ENCODE data around the gene RAP1GAP2. TPM values are rescaled to one million over a fixed set of nuclear protein-coding genes. Genes with fewer than 3 reads are reported as not detected.
A peak's percentile ranks its signal among the peaks of the same experiment; 100 is the strongest.

RAP1GAP2 gene
- total RNA-seq, 1 experiment from 2014 or later, result 72.8 TPM

GRCh38 chr17:2786176-2786881 is 9.9 kb upstream of the RAP1GAP2 start (continued):
- no peak for TF ChIP-seq ARID4B (CRISPR knock-in tag; IDR thresholded peaks at IDR 0.05; ENCODE audit: borderline replicate concordance)
- TF ChIP-seq USF2 (CRISPR knock-in tag; IDR thresholded peaks at IDR 0.05), result 0 out of 2 replicates have a peak, but pooled peaks have one; percentile 6
- peak; percentile 76; the same call in 1 of the 2 replicates for TF ChIP-seq HMGXB4 (CRISPR knock-in tag; IDR thresholded peaks at IDR 0.05)
- peak; percentile 59; the same call in 1 of the 2 replicates for TF ChIP-seq FOXK1 (CRISPR knock-in tag; IDR thresholded peaks at IDR 0.05)
- TF ChIP-seq ETV6 (CRISPR knock-in tag; IDR thresholded peaks at IDR 0.05), result 0 out of 2 replicates have a peak, but pooled peaks have one; percentile 59
- TF ChIP-seq KAT7 (CRISPR knock-in tag; IDR thresholded peaks at IDR 0.05; ENCODE audit: borderline replicate concordance), result no peak
- TF ChIP-seq, protein P1, sequence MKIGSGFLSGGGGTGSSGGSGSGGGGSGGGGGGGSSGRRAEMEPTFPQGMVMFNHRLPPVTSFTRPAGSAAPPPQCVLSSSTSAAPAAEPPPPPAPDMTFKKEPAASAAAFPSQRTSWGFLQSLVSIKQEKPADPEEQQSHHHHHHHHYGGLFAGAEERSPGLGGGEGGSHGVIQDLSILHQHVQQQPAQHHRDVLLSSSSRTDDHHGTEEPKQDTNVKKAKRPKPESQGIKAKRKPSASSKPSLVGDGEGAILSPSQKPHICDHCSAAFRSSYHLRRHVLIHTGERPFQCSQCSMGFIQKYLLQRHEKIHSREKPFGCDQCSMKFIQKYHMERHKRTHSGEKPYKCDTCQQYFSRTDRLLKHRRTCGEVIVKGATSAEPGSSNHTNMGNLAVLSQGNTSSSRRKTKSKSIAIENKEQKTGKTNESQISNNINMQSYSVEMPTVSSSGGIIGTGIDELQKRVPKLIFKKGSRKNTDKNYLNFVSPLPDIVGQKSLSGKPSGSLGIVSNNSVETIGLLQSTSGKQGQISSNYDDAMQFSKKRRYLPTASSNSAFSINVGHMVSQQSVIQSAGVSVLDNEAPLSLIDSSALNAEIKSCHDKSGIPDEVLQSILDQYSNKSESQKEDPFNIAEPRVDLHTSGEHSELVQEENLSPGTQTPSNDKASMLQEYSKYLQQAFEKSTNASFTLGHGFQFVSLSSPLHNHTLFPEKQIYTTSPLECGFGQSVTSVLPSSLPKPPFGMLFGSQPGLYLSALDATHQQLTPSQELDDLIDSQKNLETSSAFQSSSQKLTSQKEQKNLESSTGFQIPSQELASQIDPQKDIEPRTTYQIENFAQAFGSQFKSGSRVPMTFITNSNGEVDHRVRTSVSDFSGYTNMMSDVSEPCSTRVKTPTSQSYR (CRISPR knock-in tag; IDR thresholded peaks at IDR 0.05), result no peak
- TF ChIP-seq, protein P2, sequence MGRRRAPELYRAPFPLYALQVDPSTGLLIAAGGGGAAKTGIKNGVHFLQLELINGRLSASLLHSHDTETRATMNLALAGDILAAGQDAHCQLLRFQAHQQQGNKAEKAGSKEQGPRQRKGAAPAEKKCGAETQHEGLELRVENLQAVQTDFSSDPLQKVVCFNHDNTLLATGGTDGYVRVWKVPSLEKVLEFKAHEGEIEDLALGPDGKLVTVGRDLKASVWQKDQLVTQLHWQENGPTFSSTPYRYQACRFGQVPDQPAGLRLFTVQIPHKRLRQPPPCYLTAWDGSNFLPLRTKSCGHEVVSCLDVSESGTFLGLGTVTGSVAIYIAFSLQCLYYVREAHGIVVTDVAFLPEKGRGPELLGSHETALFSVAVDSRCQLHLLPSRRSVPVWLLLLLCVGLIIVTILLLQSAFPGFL (CRISPR knock-in tag; IDR thresholded peaks at IDR 0.05; ENCODE audit: borderline replicate concordance), result no peak
- TF ChIP-seq ZNF425 (CRISPR knock-in tag; conservative IDR thresholded peaks at IDR 0.05), result no peak
- TF ChIP-seq, protein P3, sequence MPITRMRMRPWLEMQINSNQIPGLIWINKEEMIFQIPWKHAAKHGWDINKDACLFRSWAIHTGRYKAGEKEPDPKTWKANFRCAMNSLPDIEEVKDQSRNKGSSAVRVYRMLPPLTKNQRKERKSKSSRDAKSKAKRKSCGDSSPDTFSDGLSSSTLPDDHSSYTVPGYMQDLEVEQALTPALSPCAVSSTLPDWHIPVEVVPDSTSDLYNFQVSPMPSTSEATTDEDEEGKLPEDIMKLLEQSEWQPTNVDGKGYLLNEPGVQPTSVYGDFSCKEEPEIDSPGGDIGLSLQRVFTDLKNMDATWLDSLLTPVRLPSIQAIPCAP (CRISPR knock-in tag; IDR thresholded peaks at IDR 0.05), result no peak
- no peak for TF ChIP-seq NR3C1 (CRISPR knock-in tag; conservative IDR thresholded peaks at IDR 0.05; ENCODE audit: low read depth)
- no peak for TF ChIP-seq NR1H2 (CRISPR knock-in tag; IDR thresholded peaks at IDR 0.05)
- TF ChIP-seq JUN (CRISPR knock-in tag; IDR thresholded peaks at IDR 0.05), result no peak
- TF ChIP-seq ESRRA (CRISPR knock-in tag; IDR thresholded peaks at IDR 0.05; ENCODE audit: borderline replicate concordance), result no peak
- TF ChIP-seq PRRX2 (CRISPR knock-in tag; IDR thresholded peaks at IDR 0.05), result no peak
- TF ChIP-seq MYBL2 (CRISPR knock-in tag; IDR thresholded peaks at IDR 0.05), result no peak
- TF ChIP-seq ZNF416 (CRISPR knock-in tag; IDR thresholded peaks at IDR 0.05), result no peak
- TF ChIP-seq GRHL2 (CRISPR knock-in tag; IDR thresholded peaks at IDR 0.05; ENCODE audit: insufficient replicate concordance, severe bottlenecking), result no peak
- TF ChIP-seq RORB (CRISPR knock-in tag; IDR thresholded peaks at IDR 0.05), result no peak
- no peak for TF ChIP-seq ZSCAN18 (CRISPR knock-in tag; IDR thresholded peaks at IDR 0.05)
- no peak for TF ChIP-seq JAZF1 (CRISPR knock-in tag; IDR thresholded peaks at IDR 0.05)
- TF ChIP-seq SP1 (CRISPR knock-in tag; conservative IDR thresholded peaks at IDR 0.05), result peak; percentile 72
